Mesothelial cell of epicardium (in vitro differentiated cells): ENCODE data around the gene HGS. TPM values are rescaled to one million over a fixed set of nuclear protein-coding genes. Genes with fewer than 3 reads are reported as not detected.

Experiments
- DNase-seq, 2 experiments: peaks; one replicate each; pipeline ENCODE4 v3.0.0; 2021; ENCODE audit warnings: low spot score in 2 of 2; ENCODE audit not compliant: unreplicated experiment in 2 of 2
- H3K27ac Mint-ChIP-seq: 2 replicates; pipeline ENCODE4 v1.8.0; 2021; ENCODE audit warnings: mixed read lengths
- H3K27me3 Mint-ChIP-seq: 2 replicates; pipeline ENCODE4 v1.8.0; 2021; ENCODE audit warnings: low read depth, mixed read lengths
- H3K36me3 Mint-ChIP-seq: 2 replicates; pipeline ENCODE4 v1.8.0; 2021; ENCODE audit warnings: mixed read lengths
- H3K4me1 Mint-ChIP-seq: 2 replicates; pipeline ENCODE4 v1.8.0; 2021; ENCODE audit warnings: mixed read lengths
- H3K4me3 Mint-ChIP-seq: 2 replicates; pipeline ENCODE4 v1.8.0; 2021; ENCODE audit warnings: mild to moderate bottlenecking, moderate library complexity, mixed read lengths
- H3K9me3 Mint-ChIP-seq: 2 replicates; pipeline ENCODE4 v1.8.0; 2021; ENCODE audit warnings: mixed read lengths
- CTCF ChIP-seq: fragments of 200-600 bp; sonication (generic); IDR thresholded peaks from one replicate; pipeline ENCODE4 v1.5.0; 2021; ENCODE audit warnings: antibody characterized with exemption; ENCODE audit not compliant: unreplicated experiment
- total RNA-seq: library from RNA; stranded (reverse); gene quantifications from 3 replicates; pipeline ENCODE4 v1.2.1, GENCODE V29; 2021

The HGS gene
- total RNA-seq, 1 donor from 2014 or later, result 119 TPM

GRCh38 chr17:81691608-81692007 lies 7.8 kb downstream of the HGS start:
- TF ChIP-seq CTCF, result no peak
- H3K36me3 Mint-ChIP-seq, result peaks cover 10% of the 10 kb centered on the region
- no peaks in the 10 kb centered on the region for H3K9me3 Mint-ChIP-seq
- no peak overlapping the region for H3K27ac Mint-ChIP-seq
- H3K4me3 Mint-ChIP-seq, result no peak overlapping the region
- no peak for DNase-seq
- no peaks in the 10 kb centered on the region for H3K27me3 Mint-ChIP-seq
- no peaks in the 10 kb centered on the region for H3K4me1 Mint-ChIP-seq

GRCh38 chr17:81693509-81694210 lies 9.8 kb downstream of the HGS start:
- Mint-ChIP-seq H3K27me3 (no peaks in the 10 kb centered on the region), H3K9me3 (no peaks in the 10 kb centered on the region), H3K4me3 (no peak overlapping the region), H3K27ac (no peak overlapping the region), H3K36me3 (peaks cover 28% of the 10 kb centered on the region), H3K4me1 (no peaks in the 10 kb centered on the region)
- no peak for DNase-seq
- no peak for TF ChIP-seq CTCF

- Mint-ChIP-seq H3K9me3 (no peaks in the 10 kb centered on the region), H3K27me3 (no peaks in the 10 kb centered on the region), H3K27ac (no peak overlapping the region), H3K4me3 (no peak overlapping the region), H3K36me3 (peaks cover 26% of the 10 kb centered on the region), H3K4me1 (no peaks in the 10 kb centered on the region)
- DNase-seq, result no peak
- TF ChIP-seq CTCF, result no peak
These were observed 11.0 kb downstream of the HGS start for GRCh38 chr17:81694810-81695209.

GRCh38 chr17:81695211-81695610 lies 11.4 kb downstream of the HGS start:
- Mint-ChIP-seq H3K4me3 (no peak overlapping the region), H3K27ac (no peak overlapping the region), H3K36me3 (peaks cover 26% of the 10 kb centered on the region), H3K4me1 (no peaks in the 10 kb centered on the region), H3K9me3 (no peaks in the 10 kb centered on the region), H3K27me3 (no peaks in the 10 kb centered on the region)
- DNase-seq, result no peak
- no peak for TF ChIP-seq CTCF

- Mint-ChIP-seq H3K27ac (no peak overlapping the region), H3K36me3 (peaks cover 26% of the 10 kb centered on the region), H3K4me1 (peaks cover under 1% of the 10 kb centered on the region), H3K4me3 (no peak overlapping the region), H3K9me3 (no peaks in the 10 kb centered on the region), H3K27me3 (no peaks in the 10 kb centered on the region)
- no peak for DNase-seq
- TF ChIP-seq CTCF, result no peak
These were observed 12.0 kb downstream of the HGS start for GRCh38 chr17:81695801-81696200.
